KMS-11 (cell line): ENCODE results near the gene NTRK3.

Experiments
- H2AFZ ChIP-seq: fragments of 200-600 bp; sonication (generic); 2 replicates; pipeline ENCODE4 v1.6.1; 2016; ENCODE audit warnings: antibody characterized with exemption, mixed run types, low read depth
- H3K27ac ChIP-seq: fragments of 200-600 bp; sonication (generic); 2 replicates; pipeline ENCODE4 v1.6.1; 2016; ENCODE audit warnings: mild to moderate bottlenecking, mixed run types
- H3K27me3 ChIP-seq: fragments of 200-600 bp; sonication (generic); 2 replicates; pipeline ENCODE4 v1.6.1; 2017; ENCODE audit warnings: mild to moderate bottlenecking, low read depth, mixed run types, moderate library complexity; ENCODE audit not compliant: insufficient read depth
- H3K36me3 ChIP-seq: fragments of 200-600 bp; sonication (generic); 2 replicates; pipeline ENCODE4 v1.6.1; 2017; ENCODE audit warnings: mild to moderate bottlenecking, mixed run types; ENCODE audit not compliant: insufficient read depth
- H3K4me1 ChIP-seq: fragments of 200-600 bp; sonication (generic); 2 replicates; pipeline ENCODE4 v1.6.1; 2016; ENCODE audit warnings: mild to moderate bottlenecking, low read depth, mixed run types; ENCODE audit not compliant: poor library complexity, severe bottlenecking
- H3K4me2 ChIP-seq: fragments of 200-600 bp; sonication (generic); 2 replicates; pipeline ENCODE4 v1.7.0; 2016; ENCODE audit warnings: mild to moderate bottlenecking, mixed run types
- H3K4me3 ChIP-seq: fragments of 200-600 bp; sonication (generic); IDR thresholded peaks from 2 replicates; pipeline ENCODE4 v1.6.1; 2017; ENCODE audit warnings: low read depth, low read length, mixed read lengths; ENCODE audit not compliant: insufficient read depth
- H3K79me2 ChIP-seq: fragments of 200-600 bp; sonication (generic); 2 replicates; pipeline ENCODE4 v1.6.1; 2016; ENCODE audit warnings: low read depth, mixed run types; ENCODE audit not compliant: insufficient read depth
- H3K9ac ChIP-seq: fragments of 200-600 bp; sonication (generic); 2 replicates; pipeline ENCODE4 v1.6.1; 2016; ENCODE audit warnings: mild to moderate bottlenecking, mixed run types
- H4K20me1 ChIP-seq: fragments of 200-600 bp; sonication (generic); 2 replicates; pipeline ENCODE4 v1.6.1; 2016; ENCODE audit warnings: mild to moderate bottlenecking, mixed run types; ENCODE audit not compliant: insufficient read depth
- CTCF ChIP-seq: fragments of 200-600 bp; sonication (generic); conservative IDR thresholded peaks from 2 replicates; pipeline ENCODE4 v1.6.1; 2017; ENCODE audit warnings: low read depth, mild to moderate bottlenecking, antibody characterized with exemption, low read length, moderate library complexity, mixed read lengths

The NTRK3 gene

GRCh38 chr15:88208396-88208795, 48.1 kb downstream of the NTRK3 start:
- Histone ChIP-seq H2AFZ (no peak overlapping the region), H3K36me3 (no peaks in the 10 kb centered on the region), H3K4me3 (no peak overlapping the region), H3K79me2 (no peaks in the 10 kb centered on the region), H3K4me1 (no peaks in the 10 kb centered on the region), H3K4me2 (no peak overlapping the region), H3K9ac (no peak overlapping the region), H3K27ac (no peak overlapping the region), H3K27me3 (no peaks in the 10 kb centered on the region), H4K20me1 (no peaks in the 10 kb centered on the region)
- no peak for TF ChIP-seq CTCF

- Histone ChIP-seq H3K4me1 (no peaks in the 10 kb centered on the region), H3K27ac (no peak overlapping the region), H3K79me2 (no peaks in the 10 kb centered on the region), H4K20me1 (no peaks in the 10 kb centered on the region), H3K27me3 (no peaks in the 10 kb centered on the region), H3K9ac (no peak overlapping the region), H2AFZ (no peak overlapping the region), H3K36me3 (no peaks in the 10 kb centered on the region), H3K4me2 (no peak overlapping the region), H3K4me3 (no peak overlapping the region)
- TF ChIP-seq CTCF, result no peak
These were observed 49.0 kb downstream of the NTRK3 start for GRCh38 chr15:88207565-88207964.

- Histone ChIP-seq H3K4me1 (no peaks in the 10 kb centered on the region), H3K36me3 (no peaks in the 10 kb centered on the region), H3K79me2 (no peaks in the 10 kb centered on the region), H3K9ac (no peak overlapping the region), H2AFZ (no peak overlapping the region), H4K20me1 (no peaks in the 10 kb centered on the region), H3K4me3 (no peak overlapping the region), H3K4me2 (no peak overlapping the region), H3K27ac (no peak overlapping the region), H3K27me3 (no peaks in the 10 kb centered on the region)
- TF ChIP-seq CTCF, result no peak
These were observed 52.0 kb downstream of the NTRK3 start for GRCh38 chr15:88204584-88204983.

- Histone ChIP-seq H3K79me2 (no peaks in the 10 kb centered on the region), H3K27ac (no peak overlapping the region), H3K9ac (no peak overlapping the region), H3K27me3 (no peaks in the 10 kb centered on the region), H3K36me3 (no peaks in the 10 kb centered on the region), H2AFZ (no peak overlapping the region), H3K4me2 (no peak overlapping the region), H3K4me3 (no peak overlapping the region), H4K20me1 (no peaks in the 10 kb centered on the region), H3K4me1 (no peaks in the 10 kb centered on the region)
- no peak for TF ChIP-seq CTCF
These were observed 54.3 kb downstream of the NTRK3 start for GRCh38 chr15:88202231-88202630.

- no peak overlapping the region for H2AFZ ChIP-seq
These were observed 55.3 kb downstream of the NTRK3 start for GRCh38 chr15:88201207-88201606.

More at GRCh38 chr15:88201207-88201606, 55.3 kb downstream of the NTRK3 start:
- no peak overlapping the region for H3K4me3 ChIP-seq
- no peak overlapping the region for H3K4me2 ChIP-seq
- no peak for TF ChIP-seq CTCF
- no peak overlapping the region for H3K27ac ChIP-seq
- no peaks in the 10 kb centered on the region for H3K4me1 ChIP-seq
- H3K27me3 ChIP-seq, result no peaks in the 10 kb centered on the region
- H3K36me3 ChIP-seq, result no peaks in the 10 kb centered on the region
- no peaks in the 10 kb centered on the region for H4K20me1 ChIP-seq
- no peak overlapping the region for H3K9ac ChIP-seq
- no peaks in the 10 kb centered on the region for H3K79me2 ChIP-seq
